DOHH2 (cell line): ENCODE data around the gene RIPK1.

Source experiments
- EZH2phosphoT487 ChIP-seq: fragments of 200-600 bp; sonication (generic); IDR thresholded peaks from 2 replicates; pipeline ENCODE4 v1.6.1; 2017; ENCODE audit warnings: borderline replicate concordance, mild to moderate bottlenecking, antibody characterized with exemption, low read length, moderate library complexity, mixed read lengths
- TF ChIP-seq, protein P1 (sequence below): fragments of 200-600 bp; sonication (generic); IDR thresholded peaks from one replicate; pipeline ENCODE4 v1.5.1; 2014; ENCODE audit warnings: antibody characterized with exemption, mild to moderate bottlenecking, low read depth, low read length; ENCODE audit not compliant: poor library complexity, severe bottlenecking

DNA sequence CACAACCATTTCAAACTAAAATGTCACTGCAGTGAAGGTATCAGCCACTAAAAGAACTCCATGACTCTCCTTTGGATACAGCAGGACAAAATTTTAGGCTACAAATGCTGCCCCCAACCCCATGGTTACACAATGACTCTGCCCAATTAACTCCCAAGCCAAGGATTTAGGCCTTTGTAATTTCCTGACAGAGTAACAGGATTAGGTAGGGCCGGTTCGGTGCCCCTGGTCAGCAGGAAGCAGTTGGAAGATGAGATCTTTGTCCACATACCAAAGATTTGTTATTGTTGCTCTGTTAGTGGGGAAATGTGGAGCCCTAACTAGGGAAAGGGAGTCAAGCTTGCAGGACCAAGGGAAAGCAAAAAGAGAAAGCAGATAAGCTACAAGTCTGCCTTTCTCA, 26.7 kb upstream of the RIPK1 start:
- TF ChIP-seq, protein P1, sequence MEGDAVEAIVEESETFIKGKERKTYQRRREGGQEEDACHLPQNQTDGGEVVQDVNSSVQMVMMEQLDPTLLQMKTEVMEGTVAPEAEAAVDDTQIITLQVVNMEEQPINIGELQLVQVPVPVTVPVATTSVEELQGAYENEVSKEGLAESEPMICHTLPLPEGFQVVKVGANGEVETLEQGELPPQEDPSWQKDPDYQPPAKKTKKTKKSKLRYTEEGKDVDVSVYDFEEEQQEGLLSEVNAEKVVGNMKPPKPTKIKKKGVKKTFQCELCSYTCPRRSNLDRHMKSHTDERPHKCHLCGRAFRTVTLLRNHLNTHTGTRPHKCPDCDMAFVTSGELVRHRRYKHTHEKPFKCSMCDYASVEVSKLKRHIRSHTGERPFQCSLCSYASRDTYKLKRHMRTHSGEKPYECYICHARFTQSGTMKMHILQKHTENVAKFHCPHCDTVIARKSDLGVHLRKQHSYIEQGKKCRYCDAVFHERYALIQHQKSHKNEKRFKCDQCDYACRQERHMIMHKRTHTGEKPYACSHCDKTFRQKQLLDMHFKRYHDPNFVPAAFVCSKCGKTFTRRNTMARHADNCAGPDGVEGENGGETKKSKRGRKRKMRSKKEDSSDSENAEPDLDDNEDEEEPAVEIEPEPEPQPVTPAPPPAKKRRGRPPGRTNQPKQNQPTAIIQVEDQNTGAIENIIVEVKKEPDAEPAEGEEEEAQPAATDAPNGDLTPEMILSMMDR: no peak
- TF ChIP-seq EZH2phosphoT487: no peak
